K562 (cell line): ENCODE data around the gene UBXN11. TPM values are rescaled to one million over a fixed set of nuclear protein-coding genes. Genes with fewer than 3 reads are reported as not detected.
A peak's percentile ranks its signal among the peaks of the same experiment; 100 is the strongest.

Source experiments
- CBX5 ChIP-seq: IDR thresholded peaks from 2 replicates; pipeline ENCODE4 v1.6.1; 2014; ENCODE audit warnings: low read depth, borderline replicate concordance
- CSDE1 ChIP-seq, 2 experiments: fragments of 450-650 bp; IDR thresholded peaks; 2 replicates each; pipeline ENCODE4 v1.6.1; 2016; ENCODE audit warnings: mild to moderate bottlenecking in 1 of 2
- GABPA ChIP-seq: fragments of 200-800 bp; sonication (Bioruptor generic); conservative IDR thresholded peaks from 2 replicates; pipeline ENCODE4 v1.6.1; 2016; ENCODE audit warnings: low read depth, missing genetic modification characterization, missing compliant biosample characterization
- PRMT5 ChIP-seq: sonication (generic); formaldehyde crosslinking; IDR thresholded peaks from 2 replicates; pipeline ENCODE4 v1.5.0; 2020; ENCODE audit warnings: missing genetic modification reagents
- ZNF143 ChIP-seq: sonication (generic); formaldehyde crosslinking; IDR thresholded peaks from 2 replicates; pipeline ENCODE4 v1.9.0; 2022; ENCODE audit warnings: mild to moderate bottlenecking, missing genetic modification reagents
- polyA plus RNA-seq, 8 experiments: library from polyadenylated mRNA; depleted of rRNA in 4 of 8; stranded (reverse) in 5 of 8; unstranded in 3 of 8; fragments of >200 nt; fragmentation: Nextera tagmentation in 2 of 8; fragmentation: Illumina TruSeq in 1 of 8; extraction: Ambion mirVana in 2 of 8; extraction: Trizol in 1 of 8; gene quantifications; 2 replicates each; pipeline versions ENCODE4 v1.2.1 to v1.2.3, GENCODE V29; 2011 to 2014; ENCODE audit warnings: inconsistent platforms in 1 of 8, missing spikeins in 1 of 8
- total RNA-seq, 7 experiments: library from RNA; depleted of rRNA in 6 of 7; stranded (reverse); fragments of >200 nt in 6 of 7; fragmentation: Illumina TruSeq in 2 of 7; extraction: Trizol in 2 of 7; gene quantifications; 2 replicates each; pipeline versions ENCODE4 v1.2.1 to v1.2.3, GENCODE V29; 2011 to 2021; ENCODE audit warnings: low replicate concordance in 1 of 7
- TF ChIP-seq, protein P1 (sequence below): fragments of 250-450 bp; sonication (Bioruptor Pico); IDR thresholded peaks from 2 replicates; pipeline ENCODE4 v1.4.0; 2020; ENCODE audit warnings: borderline replicate concordance
- TF ChIP-seq, protein P2 (sequence below): fragments of 450-650 bp; IDR thresholded peaks from 2 replicates; pipeline ENCODE4 v1.6.1; 2017; ENCODE audit warnings: antibody characterized with exemption, mild to moderate bottlenecking

Gene UBXN11
- total and polyA plus RNA-seq, 9 of the 15 experiments (the other 6 are each of a cell fraction or from before 2014, with no cell fraction given): 0.48 to 34.3 (median 11.3) TPM

DNA sequence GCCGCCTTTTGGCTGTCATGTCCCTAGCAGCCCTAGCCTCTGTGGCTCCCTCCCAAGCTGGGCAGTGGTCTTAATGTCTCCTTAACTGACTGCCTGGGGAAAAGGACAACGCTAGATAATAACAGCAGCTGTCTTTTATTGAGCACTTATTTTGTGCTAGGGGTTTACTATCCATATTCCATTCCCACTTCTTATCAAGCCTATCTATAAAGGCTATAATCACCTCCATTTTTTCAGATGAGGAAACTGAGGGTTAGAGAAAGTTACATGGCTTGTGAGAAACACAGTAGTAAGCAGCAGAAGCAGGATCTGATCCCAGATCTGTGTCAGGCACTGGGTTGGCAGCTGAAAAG is 20.4 kb downstream of the UBXN11 start (continued):
- TF ChIP-seq CSDE1 (IDR thresholded peaks at IDR 0.05) (0 out of 4 replicates have a peak, but pooled peaks of 1 of the 2 experiments have one; percentile 61), GABPA (tag) (no peak), CBX5 (no peak), PRMT5 (CRISPR knock-in tag) (no peak), ZNF143 (CRISPR knock-in tag) (peak; percentile 35; the same call in 1 of the 2 replicates)
- TF ChIP-seq, protein P1, sequence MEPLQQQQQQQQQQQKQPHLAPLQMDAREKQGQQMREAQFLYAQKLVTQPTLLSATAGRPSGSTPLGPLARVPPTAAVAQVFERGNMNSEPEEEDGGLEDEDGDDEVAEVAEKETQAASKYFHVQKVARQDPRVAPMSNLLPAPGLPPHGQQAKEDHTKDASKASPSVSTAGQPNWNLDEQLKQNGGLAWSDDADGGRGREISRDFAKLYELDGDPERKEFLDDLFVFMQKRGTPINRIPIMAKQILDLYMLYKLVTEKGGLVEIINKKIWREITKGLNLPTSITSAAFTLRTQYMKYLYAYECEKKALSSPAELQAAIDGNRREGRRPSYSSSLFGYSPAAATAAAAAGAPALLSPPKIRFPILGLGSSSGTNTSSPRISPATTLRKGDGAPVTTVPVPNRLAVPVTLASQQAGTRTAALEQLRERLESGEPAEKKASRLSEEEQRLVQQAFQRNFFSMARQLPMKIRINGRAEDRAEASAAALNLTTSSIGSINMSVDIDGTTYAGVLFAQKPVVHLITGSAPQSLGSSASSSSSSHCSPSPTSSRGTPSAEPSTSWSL (CRISPR knock-in tag): no peak
- TF ChIP-seq, protein P2, sequence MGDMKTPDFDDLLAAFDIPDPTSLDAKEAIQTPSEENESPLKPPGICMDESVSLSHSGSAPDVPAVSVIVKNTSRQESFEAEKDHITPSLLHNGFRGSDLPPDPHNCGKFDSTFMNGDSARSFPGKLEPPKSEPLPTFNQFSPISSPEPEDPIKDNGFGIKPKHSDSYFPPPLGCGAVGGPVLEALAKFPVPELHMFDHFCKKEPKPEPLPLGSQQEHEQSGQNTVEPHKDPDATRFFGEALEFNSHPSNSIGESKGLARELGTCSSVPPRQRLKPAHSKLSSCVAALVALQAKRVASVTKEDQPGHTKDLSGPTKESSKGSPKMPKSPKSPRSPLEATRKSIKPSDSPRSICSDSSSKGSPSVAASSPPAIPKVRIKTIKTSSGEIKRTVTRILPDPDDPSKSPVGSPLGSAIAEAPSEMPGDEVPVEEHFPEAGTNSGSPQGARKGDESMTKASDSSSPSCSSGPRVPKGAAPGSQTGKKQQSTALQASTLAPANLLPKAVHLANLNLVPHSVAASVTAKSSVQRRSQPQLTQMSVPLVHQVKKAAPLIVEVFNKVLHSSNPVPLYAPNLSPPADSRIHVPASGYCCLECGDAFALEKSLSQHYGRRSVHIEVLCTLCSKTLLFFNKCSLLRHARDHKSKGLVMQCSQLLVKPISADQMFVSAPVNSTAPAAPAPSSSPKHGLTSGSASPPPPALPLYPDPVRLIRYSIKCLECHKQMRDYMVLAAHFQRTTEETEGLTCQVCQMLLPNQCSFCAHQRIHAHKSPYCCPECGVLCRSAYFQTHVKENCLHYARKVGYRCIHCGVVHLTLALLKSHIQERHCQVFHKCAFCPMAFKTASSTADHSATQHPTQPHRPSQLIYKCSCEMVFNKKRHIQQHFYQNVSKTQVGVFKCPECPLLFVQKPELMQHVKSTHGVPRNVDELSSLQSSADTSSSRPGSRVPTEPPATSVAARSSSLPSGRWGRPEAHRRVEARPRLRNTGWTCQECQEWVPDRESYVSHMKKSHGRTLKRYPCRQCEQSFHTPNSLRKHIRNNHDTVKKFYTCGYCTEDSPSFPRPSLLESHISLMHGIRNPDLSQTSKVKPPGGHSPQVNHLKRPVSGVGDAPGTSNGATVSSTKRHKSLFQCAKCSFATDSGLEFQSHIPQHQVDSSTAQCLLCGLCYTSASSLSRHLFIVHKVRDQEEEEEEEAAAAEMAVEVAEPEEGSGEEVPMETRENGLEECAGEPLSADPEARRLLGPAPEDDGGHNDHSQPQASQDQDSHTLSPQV: peak; percentile 23; the same call in 1 of the 2 replicates
